ENCODE data around the gene DIAPH1. TPM values are rescaled to one million over a fixed set of nuclear protein-coding genes. Genes with fewer than 3 reads are reported as not detected.

DIAPH1 gene
- 42.2 and 91.9 TPM in 2 replicates for total RNA-seq

- peak; percentile 98 for DNase-seq
Measured at GRCh38 chr5:141618804-141619554, at the start of gene DIAPH1. Gene DIAPH1, minus strand, starts transcription at chr5:141619000. Its CDS starts 86 bp downstream, at chr5:141618914.

GRCh38 chr5:141665995-141666940, 47.5 kb upstream of the DIAPH1 start:
- no peak for DNase-seq

GRCh38 chr5:141664733-141665461, 46.1 kb upstream of the DIAPH1 start:
- peak; percentile 84 for DNase-seq

GRCh38 chr5:141663506-141663905, 44.7 kb upstream of the DIAPH1 start:
- DNase-seq: peak; percentile 68

GRCh38 chr5:141662028-141662427, 43.2 kb upstream of the DIAPH1 start:
- DNase-seq: no peak

- DNase-seq: peak; percentile 69
Measured at GRCh38 chr5:141657937-141658545, 39.2 kb upstream of the DIAPH1 start.

GRCh38 chr5:141657404-141657803, 38.6 kb upstream of the DIAPH1 start:
- no peak for DNase-seq

GRCh38 chr5:141656396-141656795, 37.6 kb upstream of the DIAPH1 start:
- no peak for DNase-seq

GRCh38 chr5:141655020-141655419, 36.2 kb upstream of the DIAPH1 start:
- no peak for DNase-seq

GRCh38 chr5:141654298-141654697, 35.5 kb upstream of the DIAPH1 start:
- no peak for DNase-seq

GRCh38 chr5:141651728-141652105, 32.9 kb upstream of the DIAPH1 start:
- DNase-seq: no peak

GRCh38 chr5:141650851-141651727, 32.3 kb upstream of the DIAPH1 start, which contains the start of gene FCHSD1:
Gene FCHSD1, minus strand, starts transcription at chr5:141651418. Its CDS starts 50 bp downstream, at chr5:141651368.
- DNase-seq: peak; percentile 88

- DNase-seq: no peak
Measured at GRCh38 chr5:141649972-141650371, 31.2 kb upstream of the DIAPH1 start.

GRCh38 chr5:141649056-141649688, 30.4 kb upstream of the DIAPH1 start:
- DNase-seq: no peak

- DNase-seq: no peak
Measured at GRCh38 chr5:141647851-141648250, 29.1 kb upstream of the DIAPH1 start.

GRCh38 chr5:141647242-141647641, 28.4 kb upstream of the DIAPH1 start:
- no peak for DNase-seq

- no peak for DNase-seq
Measured at GRCh38 chr5:141646026-141646425, 27.2 kb upstream of the DIAPH1 start.

GRCh38 chr5:141641634-141642267, 23.0 kb upstream of the DIAPH1 start:
- peak; percentile 79 for DNase-seq

GRCh38 chr5:141640698-141641097, 21.9 kb upstream of the DIAPH1 start:
- DNase-seq: no peak

- no peak for DNase-seq
Measured at GRCh38 chr5:141640051-141640415, 21.2 kb upstream of the DIAPH1 start.

Measured in dermis blood vessel endothelial cell (primary cell).